GM19328 (cell line): ENCODE results near the gene NUMB.

Experiments used
- ATAC-seq: cut with Tn5 transposase; IDR thresholded peaks from one replicate; pipeline ENCODE4 v1.9.1; 2021; ENCODE audit warnings: mild to moderate bottlenecking, moderate library complexity; ENCODE audit not compliant: unreplicated experiment

NUMB gene

GRCh38 chr14:73264080-73264884 is 194.1 kb downstream of the NUMB start:
- ATAC-seq, result no peak

- no peak for ATAC-seq
Measured at GRCh38 chr14:73263606-73264005, 194.7 kb downstream of the NUMB start.

GRCh38 chr14:73262427-73263183 is 195.7 kb downstream of the NUMB start:
- ATAC-seq, result no peak

GRCh38 chr14:73261520-73262426 is 196.6 kb downstream of the NUMB start:
- ATAC-seq, result no peak

- ATAC-seq, result no peak
Measured at GRCh38 chr14:73261075-73261474, 197.3 kb downstream of the NUMB start.

GRCh38 chr14:73260574-73260973 is 197.8 kb downstream of the NUMB start:
- no peak for ATAC-seq

GRCh38 chr14:73259837-73260236 is 198.5 kb downstream of the NUMB start:
- no peak for ATAC-seq

GRCh38 chr14:73258845-73259611 is 199.3 kb downstream of the NUMB start:
- no peak for ATAC-seq

GRCh38 chr14:73258076-73258475 is 200.3 kb downstream of the NUMB start:
- no peak for ATAC-seq

GRCh38 chr14:73255693-73256225 is 202.6 kb downstream of the NUMB start:
- no peak for ATAC-seq

- ATAC-seq, result no peak
Measured at GRCh38 chr14:73255005-73255400, 203.3 kb downstream of the NUMB start.

- no peak for ATAC-seq
Measured at GRCh38 chr14:73254247-73255004, 203.9 kb downstream of the NUMB start.

- ATAC-seq, result no peak
Measured at GRCh38 chr14:73253721-73254120, 204.6 kb downstream of the NUMB start.

- no peak for ATAC-seq
Measured at GRCh38 chr14:73253323-73253610, 205.1 kb downstream of the NUMB start.

- no peak for ATAC-seq
Measured at GRCh38 chr14:73252491-73253322, 205.6 kb downstream of the NUMB start.

- no peak for ATAC-seq
Measured at GRCh38 chr14:73251516-73252215, 206.7 kb downstream of the NUMB start.

GRCh38 chr14:73250781-73251500 is 207.4 kb downstream of the NUMB start:
- ATAC-seq, result no peak

- ATAC-seq, result no peak
Measured at GRCh38 chr14:73250317-73250713, 208.0 kb downstream of the NUMB start.
